Right lobe of liver (tissue), 6 donors: Measurements from ENCODE around the gene PPP1R7. TPM values are rescaled to one million over a fixed set of nuclear protein-coding genes. Genes with fewer than 3 reads are reported as not detected.

Experiments
- ATAC-seq, 4 donors: fragments of 200-7000 bp; cut with Tn5 transposase; one replicate each; pipeline ENCODE4 v1.9.1; 2020; ENCODE audit warnings: mild to moderate bottlenecking in 4 of 4, moderate library complexity in 4 of 4
- DNase-seq, 3 donors: peaks; one replicate each; pipeline ENCODE4 v3.0.0-alpha.2; 2020
- H3K27ac ChIP-seq, 3 donors: fragments of 200-600 bp; one replicate each; pipeline ENCODE4 v1.8.0; 2022
- H3K27me3 ChIP-seq, 2 donors: fragments of 200-600 bp; one replicate each; pipeline ENCODE4 v1.8.0; 2022
- H3K36me3 ChIP-seq, 4 donors: fragments of 200-600 bp; sonication (generic) in 1 of 4; one replicate each; pipeline versions ENCODE4 v1.5.1 to v1.8.0; 2017 to 2022; ENCODE audit warnings: control low read depth in 1 of 4
- H3K4me1 ChIP-seq, 4 donors: fragments of 200-600 bp; sonication (generic) in 1 of 4; one replicate each; pipeline versions ENCODE4 v1.5.1 to v1.8.0; 2017 to 2022; ENCODE audit warnings: control low read depth in 1 of 4
- H3K4me3 ChIP-seq, 3 donors: fragments of 200-600 bp; one replicate each; pipeline ENCODE4 v1.8.0; 2022
- H3K9me3 ChIP-seq, 4 donors: fragments of 200-600 bp; sonication (generic) in 1 of 4; one replicate each; pipeline versions ENCODE4 v1.5.1 to v1.8.0; 2017 to 2022; ENCODE audit warnings: control low read depth in 1 of 4
- CTCF ChIP-seq, 4 donors: fragments of 200-600 bp in 3 of 4; fragments of 450-650 bp in 1 of 4; IDR thresholded peaks; one replicate each; pipeline versions ENCODE4 v1.5.1 to v1.8.0; 2016 to 2022; ENCODE audit warnings: antibody characterized with exemption in 4 of 4, mild to moderate bottlenecking in 2 of 4
- POLR2A ChIP-seq: fragments of 450-650 bp; IDR thresholded peaks from one replicate; pipeline ENCODE4 v1.6.1; 2017; ENCODE audit warnings: antibody characterized with exemption, mild to moderate bottlenecking
- WGBS: methylation state at CpG from one replicate; pipeline ENCODE4 v1.1.6; 2018; ENCODE audit warnings: low coverage, low lambda C conversion rate; ENCODE audit not compliant: insufficient coverage; ENCODE audit errors: missing lambda C conversion rate; 5-methylcytosine and 5-hydroxymethylcytosine counted together
- intact Hi-C, 2 donors: fragments of 100-400 bp; cut with DNase I; formaldehyde crosslinking; loops; one replicate each; pipeline versions ENCODE4 v1.11.2 to v1.14.1; 2022
- total RNA-seq, 6 experiments: library from RNA; depleted of rRNA in 2 of 6; stranded (reverse); fragments of >200 nt in 2 of 6; fragmentation: NEBNext Ultra II Directional in 3 of 6; extraction: Animal tissue kit (Norgen Biotek cat#: 25700) in 3 of 6; gene quantifications; one replicate each; pipeline versions ENCODE4 v1.1.0 to v1.2.4, GENCODE V29; 2016 to 2023
- donor health status: DM: no; HTN: yes; CAD: no.
- donor health status: DM: no; HTN: no; CAD: no.
- donor health status: DM: no; HTN: no; CAD: no.
- donor health status: DM: no; HTN: yes; CAD: no.
- donor health status: DM: no; HTN: yes; CAD: no.

PPP1R7 gene
- total RNA-seq, 6 experiments from 2014 or later: 27.8 to 35.7 (median 29.5) TPM

- intact Hi-C loops: no loop called here
- H3K4me1 ChIP-seq: no peaks in the 10 kb centered on the region
- H3K36me3 ChIP-seq: no peaks in the 10 kb centered on the region
- H3K4me3 ChIP-seq: no peak overlapping the region
- no peak for ATAC-seq
- H3K27me3 ChIP-seq: no peaks in the 10 kb centered on the region
- H3K9me3 ChIP-seq: no peaks in the 10 kb centered on the region
- WGBS: 82% methylated on average over 7 of the region's 9 CpGs
- DNase-seq: peak in 2 of 3 donors; percentile 33 to 44
- H3K27ac ChIP-seq: no peak overlapping the region
- TF ChIP-seq POLR2A (no peak), CTCF (IDR thresholded peaks at IDR 0.05) (no peak)
Observed at GRCh38 chr2:241110089-241110606, 40.1 kb upstream of the PPP1R7 start.

GRCh38 chr2:241110607-241111439, 39.4 kb upstream of the PPP1R7 start:
- WGBS: 80% methylated on average over 1 of the region's 19 CpGs
- no peaks in the 10 kb centered on the region for H3K9me3 ChIP-seq

GRCh38 chr2:241111440-241111805, 38.8 kb upstream of the PPP1R7 start:
- Histone ChIP-seq H3K27me3 (no peaks in the 10 kb centered on the region), H3K9me3 (no peaks in the 10 kb centered on the region), H3K27ac (no peak overlapping the region), H3K36me3 (no peaks in the 10 kb centered on the region), H3K4me3 (no peak overlapping the region), H3K4me1 (no peaks in the 10 kb centered on the region)
- ATAC-seq (peak in 1 of 4 donors; percentile 17), DNase-seq (peak in 1 of 3 donors; percentile 36)
- 60% methylated on average over 1 of the region's 9 CpGs for WGBS
- intact Hi-C loops: no loop called here
- TF ChIP-seq POLR2A: no peak
- no peak for TF ChIP-seq CTCF (IDR thresholded peaks at IDR 0.05)

More at GRCh38 chr2:241110607-241111439, 39.4 kb upstream of the PPP1R7 start:
- no peak overlapping the region for H3K4me3 ChIP-seq
- intact Hi-C loops: no loop called here
- TF ChIP-seq CTCF (IDR thresholded peaks at IDR 0.05) (no peak), POLR2A (no peak)
- no peaks in the 10 kb centered on the region for H3K27me3 ChIP-seq
- no peaks in the 10 kb centered on the region for H3K4me1 ChIP-seq
- DNase-seq (no peak), ATAC-seq (no peak)
- no peak overlapping the region for H3K27ac ChIP-seq
- no peaks in the 10 kb centered on the region for H3K36me3 ChIP-seq

GRCh38 chr2:241112046-241112445, 38.2 kb upstream of the PPP1R7 start:
- Histone ChIP-seq H3K4me1 (no peaks in the 10 kb centered on the region), H3K9me3 (no peaks in the 10 kb centered on the region), H3K27ac (no peak overlapping the region), H3K4me3 (no peak overlapping the region), H3K27me3 (no peaks in the 10 kb centered on the region), H3K36me3 (no peaks in the 10 kb centered on the region)
- TF ChIP-seq POLR2A (no peak), CTCF (IDR thresholded peaks at IDR 0.05) (no peak)
- DNase-seq (no peak), ATAC-seq (no peak)
- intact Hi-C loops: no loop called here
- 80% methylated on average over 11 of the region's 17 CpGs for WGBS
